LNCaP clone FGC (cell line): Measurements from ENCODE around the gene ZNF644.

ENCODE experiments used
- DNase-seq: peaks from one replicate; pipeline ENCODE4 v3.0.0-alpha.2; 2011; ENCODE audit warnings: low read depth
- H3K4me3 ChIP-seq: 2 replicates; pipeline ENCODE4 v1.5.1; 2011; ENCODE audit warnings: mild to moderate bottlenecking, low read depth, low read length, control low read depth
- CTCF ChIP-seq: IDR thresholded peaks from 2 replicates; pipeline ENCODE4 v1.5.1; 2012; ENCODE audit warnings: mild to moderate bottlenecking; ENCODE audit not compliant: control insufficient read depth, insufficient read depth; ENCODE audit errors: extremely low read depth

ZNF644 gene

GRCh38 chr1:90879281-90879680, 142.6 kb downstream of the ZNF644 start:
- no peak for DNase-seq
- no peak overlapping the region for H3K4me3 ChIP-seq

GRCh38 chr1:90876101-90876500, 145.7 kb downstream of the ZNF644 start:
- no peak for DNase-seq
- no peak for TF ChIP-seq CTCF
- H3K4me3 ChIP-seq = no peak overlapping the region

More at GRCh38 chr1:90879281-90879680, 142.6 kb downstream of the ZNF644 start:
- TF ChIP-seq CTCF = no peak
